ENCODE measurements around the gene PSMD7. TPM values are rescaled to one million over a fixed set of nuclear protein-coding genes. Genes with fewer than 3 reads are reported as not detected.

Gene PSMD7
- total and polyA plus RNA-seq, 2 donors (not counting 3 experiments of a cell fraction or from before 2014, with no cell fraction given): 89.8 to 119 TPM

GRCh38 chr16:74304835-74305176, 8.2 kb downstream of the PSMD7 start:
- DNase-seq (ENCODE audit: low read depth, low spot score): no peak
- H3K9me3 ChIP-seq (replicated peaks; ENCODE audit: control insufficient read depth, insufficient read depth, low read length): no peaks in the 10 kb centered on the region
- FAIRE-seq: no peak
- BruUV-seq (replicated peaks): no TSS peak
- ChIA-PET CTCF (interaction anchor here (0.9 to 2.6 kb wide), 4 partner anchors 11 to 127 kb away, joined by 5 to 7 read pairs (median 6); no protein-coding TSS in a partner anchor), POLR2A (no interaction called here)
- no peak overlapping the region for H2AFZ ChIP-seq (ENCODE audit: low read depth, low read length)
- TF ChIP-seq POLR2A (IDR thresholded peaks at IDR 0.05; ENCODE audit: low read depth, low read length): no peak
- TF ChIP-seq EZH2 (IDR thresholded peaks at IDR 0.05; ENCODE audit: borderline replicate concordance, low read depth, low read length, severe bottlenecking): no peak
- TF ChIP-seq FOS (IDR thresholded peaks at IDR 0.05; ENCODE audit: borderline replicate concordance, insufficient read depth, low read length): no peak
- TF ChIP-seq MYC (IDR thresholded peaks at IDR 0.05; ENCODE audit: low read depth, low read length): no peak
- no peak for TF ChIP-seq CTCF (IDR thresholded peaks at IDR 0.05; ENCODE audit: extremely low read depth in 1 of 2, insufficient read depth in 1 of 2, low read depth in 1 of 2, low read length in 2 of 2)
- TF ChIP-seq GATA2 (IDR thresholded peaks at IDR 0.05; ENCODE audit: insufficient read depth, insufficient read length, low read depth, low read length): no peak
- TF ChIP-seq MAX (IDR thresholded peaks at IDR 0.05; ENCODE audit: insufficient read depth, insufficient read length): no peak
- H3K27ac ChIP-seq (ENCODE audit: insufficient read depth, low read depth, low read length): no peak overlapping the region
- peaks cover 32 to 48% of the 10 kb centered on the region in 2 experiments for H3K36me3 ChIP-seq (ENCODE audit: control insufficient read depth in 2 of 2, extremely low read depth in 1 of 2, insufficient read depth in 2 of 2, low read length in 2 of 2)
- intact Hi-C loops (cut with micrococcal nuclease) (no loop called here), dilution Hi-C loops (cut with MboI; ENCODE audit: extremely low pct_ligation_motif_present, low sequenced_read_pairs) (no loop called here)
- H3K27me3 ChIP-seq (ENCODE audit: control insufficient read depth in 2 of 2, insufficient read depth in 2 of 2, low read length in 2 of 2): no peaks in the 10 kb centered on the region
- H3K4me1 ChIP-seq (ENCODE audit: control insufficient read depth, extremely low read depth, insufficient read depth, low read length): no peaks in the 10 kb centered on the region
- H3K4me2 ChIP-seq (ENCODE audit: insufficient read depth, low read length): no peak overlapping the region
- no peaks in the 10 kb centered on the region for H4K20me1 ChIP-seq (replicated peaks; ENCODE audit: control insufficient read depth, extremely low read depth, insufficient read depth, low read length)
- no peaks in the 10 kb centered on the region for H3K9me1 ChIP-seq (replicated peaks; ENCODE audit: control insufficient read depth, extremely low read depth, insufficient read depth, low read length)
- peaks cover 16% of the 10 kb centered on the region for H3K79me2 ChIP-seq (ENCODE audit: control insufficient read depth, insufficient read depth, low read length)
- no peak overlapping the region for H3K9ac ChIP-seq (replicated peaks; ENCODE audit: extremely low read depth, insufficient read depth, low read length)
- no peak overlapping the region for H3K4me3 ChIP-seq (replicated peaks in 1 of 3; ENCODE audit: insufficient read depth in 1 of 3, low read depth in 1 of 3, low read length in 3 of 3)

Data from endothelial cell of umbilical vein (primary cell).